ENCODE measurements around the gene TIMM9.

DNA sequence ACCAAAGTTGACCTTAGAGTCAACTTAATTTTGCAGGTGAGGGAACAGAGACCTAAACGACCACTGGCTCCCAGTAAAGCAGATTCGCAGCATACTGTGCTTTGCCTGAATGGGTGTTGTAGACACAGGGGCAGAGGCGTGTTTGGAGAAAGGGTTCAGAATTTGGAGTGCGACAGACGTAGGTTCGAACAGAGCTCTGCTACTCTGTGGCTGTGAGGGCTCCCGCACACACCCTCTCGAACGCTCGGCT is 31.8 kb downstream of the TIMM9 start:
- TF ChIP-seq, protein P1, sequence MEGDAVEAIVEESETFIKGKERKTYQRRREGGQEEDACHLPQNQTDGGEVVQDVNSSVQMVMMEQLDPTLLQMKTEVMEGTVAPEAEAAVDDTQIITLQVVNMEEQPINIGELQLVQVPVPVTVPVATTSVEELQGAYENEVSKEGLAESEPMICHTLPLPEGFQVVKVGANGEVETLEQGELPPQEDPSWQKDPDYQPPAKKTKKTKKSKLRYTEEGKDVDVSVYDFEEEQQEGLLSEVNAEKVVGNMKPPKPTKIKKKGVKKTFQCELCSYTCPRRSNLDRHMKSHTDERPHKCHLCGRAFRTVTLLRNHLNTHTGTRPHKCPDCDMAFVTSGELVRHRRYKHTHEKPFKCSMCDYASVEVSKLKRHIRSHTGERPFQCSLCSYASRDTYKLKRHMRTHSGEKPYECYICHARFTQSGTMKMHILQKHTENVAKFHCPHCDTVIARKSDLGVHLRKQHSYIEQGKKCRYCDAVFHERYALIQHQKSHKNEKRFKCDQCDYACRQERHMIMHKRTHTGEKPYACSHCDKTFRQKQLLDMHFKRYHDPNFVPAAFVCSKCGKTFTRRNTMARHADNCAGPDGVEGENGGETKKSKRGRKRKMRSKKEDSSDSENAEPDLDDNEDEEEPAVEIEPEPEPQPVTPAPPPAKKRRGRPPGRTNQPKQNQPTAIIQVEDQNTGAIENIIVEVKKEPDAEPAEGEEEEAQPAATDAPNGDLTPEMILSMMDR (IDR thresholded peaks at IDR 0.05; ENCODE audit: low read depth, low read length, poor library complexity, severe bottlenecking), result no peak
- TF ChIP-seq EZH2phosphoT487 (IDR thresholded peaks at IDR 0.05; ENCODE audit: borderline replicate concordance, low read length), result no peak

All from DOHH2 (cell line).